ENCODE data around the gene HDAC7.

The HDAC7 gene

GRCh38 chr12:47819896-47820630, at the start of gene HDAC7:
Gene HDAC7, minus strand, starts transcription at chr12:47819903. Its CDS starts 118 bp downstream, at chr12:47819785.
- no peak for DNase-seq

DNA sequence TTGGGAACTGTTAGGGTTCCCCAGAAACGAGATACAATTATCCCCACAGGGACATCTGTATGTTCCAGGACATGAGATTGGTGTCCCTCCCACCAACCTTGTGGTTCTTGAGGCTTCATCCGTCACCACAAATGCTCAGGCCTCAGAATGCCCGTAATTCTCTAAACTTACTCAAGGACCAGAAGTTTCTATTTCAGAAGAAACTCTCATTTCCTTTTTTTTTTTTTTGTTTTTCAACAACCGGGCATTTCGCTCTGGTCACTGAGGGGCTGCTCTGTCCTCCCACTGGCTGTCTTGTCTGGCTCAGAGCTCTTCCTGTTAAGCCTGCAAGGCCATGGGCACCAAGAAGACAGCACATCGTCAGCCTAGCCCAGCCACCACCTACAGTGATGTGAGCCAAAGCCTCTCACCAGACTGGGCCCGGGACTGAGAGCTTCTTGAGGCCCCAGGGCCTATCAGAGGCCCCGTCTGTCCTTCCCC, 48.9 kb upstream of the HDAC7 start:
- DNase-seq, result no peak

GRCh38 chr12:47868041-47868440, 48.3 kb upstream of the HDAC7 start:
- DNase-seq, result no peak

- no peak for DNase-seq
These were observed 47.8 kb upstream of the HDAC7 start for GRCh38 chr12:47867495-47867941.

DNA sequence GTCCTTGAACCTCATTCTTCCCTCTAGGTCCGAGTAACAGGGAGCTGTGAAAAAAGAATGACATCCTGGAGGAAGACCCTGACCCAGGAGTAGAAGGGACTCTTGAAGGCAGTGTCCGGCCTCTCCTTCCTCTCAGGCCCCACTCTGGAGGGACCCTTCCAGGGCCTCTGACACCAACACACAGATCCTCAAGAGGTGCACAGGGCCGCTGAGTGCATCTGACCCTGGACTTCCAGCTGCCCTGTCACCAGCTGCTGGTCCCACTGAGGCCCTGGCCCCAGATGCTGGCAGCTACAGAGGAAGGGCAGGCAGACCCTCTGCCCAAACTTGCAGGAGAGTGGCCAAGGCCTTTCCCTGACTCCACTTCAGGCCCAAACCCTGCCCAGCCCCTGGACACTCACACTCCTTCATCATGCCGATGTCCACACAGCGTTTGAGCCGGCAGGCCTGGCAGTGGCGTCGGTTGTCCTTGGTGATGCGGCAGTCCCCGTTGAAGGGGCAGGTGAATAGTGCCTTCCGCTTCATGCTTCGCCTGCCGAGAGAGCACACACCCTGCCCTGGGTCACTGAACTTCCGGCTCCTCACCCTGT, 45.0 kb upstream of the HDAC7 start:
- DNase-seq, result no peak

- no peak for DNase-seq
These were observed 44.3 kb upstream of the HDAC7 start for GRCh38 chr12:47863985-47864384.

DNA sequence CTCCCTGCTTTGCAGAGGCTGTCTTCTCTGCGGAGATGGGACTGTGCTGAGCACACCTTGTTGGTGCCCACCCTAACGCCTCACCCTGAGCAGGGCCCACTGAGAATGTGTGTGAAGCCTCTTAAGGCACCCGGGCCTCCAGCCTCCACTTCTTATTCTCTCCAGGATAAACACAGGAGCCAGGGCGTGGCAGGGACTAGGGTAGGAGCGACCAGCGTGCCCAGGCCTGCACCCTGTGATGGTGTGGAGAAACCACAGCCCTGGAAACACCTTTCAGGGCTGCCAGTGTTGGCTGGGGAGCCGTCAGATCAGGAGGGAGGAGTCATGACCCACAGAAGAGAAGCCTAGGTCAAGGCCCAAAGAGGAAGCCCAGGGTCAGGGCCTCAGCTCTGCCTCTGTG, 43.8 kb upstream of the HDAC7 start:
- no peak for DNase-seq

GRCh38 chr12:47862881-47863280, 43.2 kb upstream of the HDAC7 start:
- no peak for DNase-seq

- DNase-seq, result no peak
These were observed 42.6 kb upstream of the HDAC7 start for GRCh38 chr12:47862167-47862750.

GRCh38 chr12:47860873-47861272, 41.2 kb upstream of the HDAC7 start:
- no peak for DNase-seq

GRCh38 chr12:47860279-47860841, 40.7 kb upstream of the HDAC7 start:
- DNase-seq, result no peak

DNA sequence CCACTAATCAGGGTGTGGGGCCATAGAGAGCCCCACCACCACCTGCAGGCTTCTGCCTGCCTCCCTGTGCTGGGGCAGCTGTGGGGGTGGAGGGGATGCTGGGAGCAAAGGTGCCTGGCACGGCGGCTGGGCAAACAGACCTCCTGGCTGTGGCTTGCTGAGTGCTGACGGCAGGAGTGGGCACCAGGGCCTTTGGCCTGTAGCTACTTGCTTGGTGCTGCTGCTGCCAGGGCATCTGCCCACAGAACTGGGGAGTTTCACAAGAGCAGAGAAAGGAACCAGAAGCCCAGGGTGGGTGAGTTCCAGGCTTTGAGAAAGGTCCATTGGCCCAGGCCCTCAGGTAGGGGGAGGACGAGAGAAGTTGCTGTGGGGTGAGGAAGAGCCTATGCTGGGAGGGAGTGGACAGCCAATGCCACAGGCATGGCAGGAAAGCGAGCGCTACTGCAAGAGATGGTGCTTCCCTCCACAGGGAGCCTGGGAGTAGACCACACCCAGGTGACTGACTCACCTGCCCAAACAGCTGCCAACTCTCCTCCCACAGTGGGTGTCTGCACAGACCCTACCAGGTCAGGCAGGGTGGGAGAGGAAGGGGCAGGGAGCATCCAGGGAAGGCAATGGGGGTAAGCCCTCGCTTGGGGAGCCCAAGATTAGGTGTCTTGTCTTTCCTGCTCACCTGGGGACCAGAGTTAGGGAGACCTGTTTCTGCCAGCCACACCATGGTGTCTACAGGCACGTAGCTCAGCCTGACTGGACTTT, 39.0 kb upstream of the HDAC7 start:
- DNase-seq, result peak; percentile 21

DNA sequence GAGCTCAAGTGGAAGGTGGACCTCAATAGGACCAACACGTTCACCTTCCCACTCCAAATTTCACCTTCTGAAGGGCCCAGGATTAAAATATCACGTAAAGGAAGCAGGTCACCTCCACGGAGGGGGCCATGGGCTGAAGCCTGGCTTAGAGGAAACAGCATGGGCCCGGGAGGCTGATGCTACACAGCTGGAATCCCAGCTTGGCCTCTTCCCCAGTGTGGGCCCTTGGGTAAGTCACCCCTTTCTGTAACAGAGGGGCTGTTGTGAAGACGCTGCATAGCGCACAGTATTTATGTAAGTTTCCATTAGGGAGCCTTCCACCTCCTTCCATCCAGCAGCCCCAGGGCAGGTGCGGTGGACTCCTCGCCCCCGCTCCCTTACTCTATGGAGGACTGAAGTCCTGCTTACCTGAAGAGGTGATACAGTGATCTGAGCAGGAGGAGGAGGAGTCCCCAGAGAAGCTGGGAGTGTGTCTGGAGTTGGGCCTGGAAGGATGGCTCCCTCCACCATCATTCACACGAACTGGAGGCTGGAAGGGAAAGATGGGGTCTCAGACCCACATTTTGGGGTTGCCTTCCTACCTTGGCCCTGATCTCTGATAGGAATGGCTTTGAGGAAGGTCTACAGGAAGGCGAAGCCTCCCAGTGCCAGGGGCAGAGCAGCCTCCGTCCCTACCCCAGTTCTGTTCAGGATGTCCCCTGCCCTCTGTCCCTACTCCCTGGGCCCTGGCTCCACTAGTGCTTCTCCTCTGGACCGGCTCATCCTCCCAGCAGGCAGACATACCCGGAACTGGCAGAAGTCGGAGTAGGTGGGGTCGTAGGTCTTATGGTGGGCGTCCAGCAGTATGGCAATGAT, 37.2 kb upstream of the HDAC7 start:
- DNase-seq, result no peak

GRCh38 chr12:47856094-47856493, 36.4 kb upstream of the HDAC7 start:
- no peak for DNase-seq

DNA sequence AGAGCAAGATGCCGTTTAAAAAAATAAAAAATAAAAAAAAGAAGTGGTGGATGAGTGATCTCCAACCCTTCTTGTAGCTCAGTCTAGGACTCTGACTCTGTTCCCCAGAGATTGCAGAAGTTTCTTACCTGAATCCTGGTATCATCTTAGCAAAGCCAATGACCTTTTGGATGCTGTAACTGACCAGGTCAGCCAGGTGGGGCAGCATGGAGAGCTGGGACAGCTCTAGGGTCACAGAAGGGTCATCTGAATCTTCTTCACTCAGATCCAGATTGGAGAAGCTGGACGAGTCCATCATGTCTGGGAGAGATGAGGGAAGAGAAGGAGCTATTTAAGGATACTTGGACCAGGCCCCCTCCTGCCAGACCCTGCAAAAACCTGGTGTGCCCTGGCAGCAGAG, 35.8 kb upstream of the HDAC7 start:
- no peak for DNase-seq

DNA sequence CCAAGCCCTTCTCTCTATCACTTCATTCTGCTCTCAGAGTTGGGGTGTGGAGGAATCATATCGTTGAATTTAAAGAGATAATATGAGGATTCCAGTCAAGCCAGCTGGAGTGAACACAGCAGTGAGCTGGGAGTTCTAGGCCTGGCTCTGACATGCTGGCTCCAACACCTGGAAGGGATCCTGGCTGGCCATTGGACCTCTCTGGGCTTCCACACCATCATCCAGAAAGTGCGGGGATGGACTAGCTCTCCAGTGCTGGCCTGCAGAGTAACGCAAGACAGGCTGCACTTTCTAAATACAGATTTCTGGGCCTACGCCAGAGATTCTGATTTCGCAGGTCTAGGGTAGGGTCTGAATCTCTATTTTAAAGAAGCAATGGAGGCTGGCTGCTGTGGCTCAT, 34.8 kb upstream of the HDAC7 start:
- no peak for DNase-seq

DNA sequence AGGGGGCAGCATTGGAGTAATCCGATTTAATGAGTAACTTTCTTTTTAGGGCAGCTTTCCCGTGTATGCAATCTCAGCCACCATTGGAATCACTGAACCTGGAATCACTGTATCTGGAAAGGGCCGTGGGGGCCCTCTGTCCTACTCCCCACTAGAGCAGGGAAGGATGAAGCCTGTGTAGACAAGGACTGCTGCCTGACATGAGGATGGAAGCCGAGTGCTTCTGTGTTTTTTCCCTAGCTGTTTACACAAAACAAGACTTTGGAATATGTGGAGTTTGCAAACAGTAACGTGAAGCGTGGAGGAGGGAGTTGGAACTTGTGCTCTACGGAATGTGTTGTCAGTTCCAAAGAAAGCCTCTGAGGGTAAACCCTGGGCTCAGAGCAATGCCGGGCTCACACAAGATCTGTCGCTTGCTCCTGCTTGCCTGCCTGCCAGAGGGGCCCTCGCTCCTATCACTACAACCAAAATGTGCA, 32.4 kb upstream of the HDAC7 start:
- no peak for DNase-seq

DNA sequence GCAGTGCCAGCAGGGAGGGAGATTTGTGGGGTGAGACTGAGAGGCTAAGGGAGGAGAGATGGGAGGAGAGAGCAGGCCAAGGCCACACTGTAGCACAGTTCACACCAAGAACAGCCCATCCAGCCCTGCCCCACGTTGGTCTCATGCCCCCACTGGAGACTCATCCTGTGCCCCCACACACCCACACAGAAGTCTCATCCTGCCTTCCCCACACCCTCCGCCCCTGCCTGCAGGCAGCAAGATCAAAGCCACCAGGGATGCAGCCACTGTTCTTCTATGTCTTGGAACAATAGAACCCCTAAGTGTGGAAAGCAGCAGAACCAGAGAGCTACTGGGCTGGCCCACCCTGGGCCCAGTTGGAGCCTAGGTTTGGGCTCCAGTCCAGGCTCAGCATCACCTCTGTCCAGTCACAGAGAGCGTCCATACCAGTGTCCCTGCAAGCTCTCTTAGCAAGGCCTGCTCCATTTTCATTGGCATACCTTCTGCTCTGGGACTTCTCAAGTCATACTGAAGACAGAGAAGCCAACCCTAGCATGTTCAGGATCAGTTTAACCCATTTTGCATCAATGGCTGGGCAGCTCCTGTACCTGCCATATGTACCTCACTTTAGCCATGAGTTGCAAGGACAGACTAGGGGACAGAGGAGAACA, 31.7 kb upstream of the HDAC7 start:
- DNase-seq, result no peak

DNA sequence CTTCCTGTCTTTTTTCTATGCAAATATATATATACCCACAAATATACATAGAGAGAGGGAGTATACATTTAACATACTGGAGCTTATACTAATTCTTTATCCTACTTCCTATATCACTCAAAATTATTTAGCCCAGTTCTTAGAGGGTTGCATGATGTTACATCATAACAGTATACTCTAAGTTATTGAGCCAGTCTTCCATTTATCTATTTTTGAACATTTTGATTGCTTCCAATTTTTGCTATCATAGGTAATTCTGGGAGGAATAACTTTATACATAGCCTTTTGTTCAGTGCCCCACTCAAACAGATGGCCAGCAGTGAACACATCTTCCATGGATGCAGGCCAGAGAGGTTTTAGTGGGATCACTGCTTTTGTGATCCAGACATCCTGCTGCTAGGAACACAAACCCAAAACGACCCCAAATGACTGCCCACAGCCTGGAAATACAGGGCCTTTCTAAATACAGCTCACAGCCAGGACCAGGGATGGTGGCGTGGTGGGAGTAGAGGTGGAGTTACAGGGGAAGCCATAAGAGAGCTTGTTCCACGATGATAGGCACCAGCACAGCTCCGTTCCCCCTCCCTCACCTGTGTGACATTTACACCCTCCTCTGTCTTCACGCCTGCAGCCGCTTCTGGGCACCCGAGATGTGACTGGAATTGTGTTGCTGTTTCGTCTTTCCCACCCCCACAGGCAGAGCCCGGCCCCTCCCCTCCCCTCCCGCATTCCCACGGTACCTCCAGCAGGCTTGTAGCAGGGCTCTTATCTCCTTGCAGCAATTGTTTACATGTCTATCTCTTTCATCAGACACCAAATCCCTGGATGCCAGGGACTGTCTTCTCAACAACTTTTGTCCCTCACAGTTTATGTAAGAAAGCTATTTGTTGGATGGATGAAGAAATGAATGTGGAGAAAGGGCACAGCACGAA, 30.7 kb upstream of the HDAC7 start:
- DNase-seq, result no peak

DNA sequence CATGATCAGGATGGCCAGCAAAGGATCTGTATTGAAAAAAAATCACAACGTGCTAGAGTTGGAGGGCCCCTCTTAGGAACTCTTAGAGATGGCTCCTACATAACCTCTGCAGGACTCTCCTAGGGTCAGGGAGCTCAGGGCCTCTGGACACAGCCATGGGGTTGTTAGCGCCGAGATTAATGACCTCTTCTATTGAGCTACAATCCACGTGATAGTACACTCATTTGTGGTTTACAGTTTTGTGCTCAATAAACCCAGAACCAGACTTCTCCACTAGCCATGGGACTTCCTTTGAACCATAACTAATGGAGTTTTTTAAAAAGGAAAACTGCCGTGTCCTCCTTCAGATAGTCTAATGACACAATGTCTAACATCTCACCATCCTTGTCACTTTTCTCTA, 29.6 kb upstream of the HDAC7 start:
- DNase-seq, result no peak

Data from DMS153 (cell line).